WI38 (cell line): ENCODE results near the gene TSPAN9.

Experiments used
- H3K4me3 ChIP-seq: 2 replicates; pipeline ENCODE4 v1.5.1; 2011; ENCODE audit warnings: low read depth, mild to moderate bottlenecking, control low read depth, low read length
- CTCF ChIP-seq: IDR thresholded peaks from 2 replicates; pipeline ENCODE4 v1.5.1; 2012; ENCODE audit warnings: low read depth, mild to moderate bottlenecking, control low read depth, low read length

TSPAN9 gene

GRCh38 chr12:3092764-3093163 is 15.6 kb downstream of the TSPAN9 start:
- H3K4me3 ChIP-seq, result no peak overlapping the region
- TF ChIP-seq CTCF, result no peak

- no peak overlapping the region for H3K4me3 ChIP-seq
- TF ChIP-seq CTCF, result no peak
Measured at GRCh38 chr12:3097186-3097804, 20.1 kb downstream of the TSPAN9 start.

GRCh38 chr12:3097836-3098235 is 20.7 kb downstream of the TSPAN9 start:
- no peak for TF ChIP-seq CTCF
- H3K4me3 ChIP-seq, result no peak overlapping the region

GRCh38 chr12:3098436-3098835 is 21.3 kb downstream of the TSPAN9 start:
- no peak for TF ChIP-seq CTCF
- H3K4me3 ChIP-seq, result no peak overlapping the region

GRCh38 chr12:3099146-3099545 is 22.0 kb downstream of the TSPAN9 start:
- no peak for TF ChIP-seq CTCF
- no peak overlapping the region for H3K4me3 ChIP-seq

GRCh38 chr12:3101309-3102024 is 24.3 kb downstream of the TSPAN9 start:
- TF ChIP-seq CTCF, result no peak
- no peak overlapping the region for H3K4me3 ChIP-seq

GRCh38 chr12:3102771-3103410 is 25.7 kb downstream of the TSPAN9 start:
- H3K4me3 ChIP-seq, result no peak overlapping the region
- no peak for TF ChIP-seq CTCF
